GM23338 (cell line): Measurements from ENCODE around the gene WWOX.

ENCODE experiments used
- CREB1 ChIP-seq: fragments of 250-450 bp; sonication (Bioruptor Pico); IDR thresholded peaks from 2 replicates; pipeline ENCODE4 v1.5.0; 2020; ENCODE audit warnings: low read depth, mild to moderate bottlenecking, moderate library complexity
- EZH2 ChIP-seq: fragments of 200-600 bp; sonication (generic); IDR thresholded peaks from one replicate; pipeline ENCODE4 v1.8.0; 2017; ENCODE audit warnings: antibody characterized with exemption, mild to moderate bottlenecking, low read depth; ENCODE audit not compliant: unreplicated experiment
- EZH2phosphoT487 ChIP-seq: fragments of 200-600 bp; sonication (generic); IDR thresholded peaks from one replicate; pipeline ENCODE4 v1.8.1; 2018; ENCODE audit warnings: antibody characterized with exemption; ENCODE audit not compliant: unreplicated experiment
- NANOG ChIP-seq: IDR thresholded peaks from 2 replicates; pipeline ENCODE4 v1.6.1; 2016; ENCODE audit warnings: antibody characterized with exemption, borderline replicate concordance
- POLR2AphosphoS5 ChIP-seq: IDR thresholded peaks from 2 replicates; pipeline ENCODE4 v1.6.1; 2016; ENCODE audit warnings: antibody characterized with exemption, low read depth
- TF ChIP-seq, protein P1 (sequence below), 2 experiments: fragments of 200-600 bp in 1 of 2; sonication (generic) in 1 of 2; conservative IDR thresholded peaks; 2 replicates each; pipeline versions ENCODE4 v1.5.1 to v1.6.1; 2016 to 2017; ENCODE audit warnings: antibody characterized with exemption in 2 of 2, low read depth in 2 of 2, mild to moderate bottlenecking in 2 of 2, moderate library complexity in 1 of 2
- TF ChIP-seq, protein P2 (sequence below): IDR thresholded peaks from one replicate; pipeline ENCODE4 v1.6.1; 2018; ENCODE audit warnings: antibody characterized with exemption; ENCODE audit not compliant: unreplicated experiment
- TF ChIP-seq, protein P3 (sequence below): IDR thresholded peaks from 2 replicates; pipeline ENCODE4 v1.6.1; 2016; ENCODE audit warnings: antibody characterized with exemption

GRCh38 chr16:78624366-78624765, 524.9 kb downstream of the WWOX start:
- TF ChIP-seq, protein P1, sequence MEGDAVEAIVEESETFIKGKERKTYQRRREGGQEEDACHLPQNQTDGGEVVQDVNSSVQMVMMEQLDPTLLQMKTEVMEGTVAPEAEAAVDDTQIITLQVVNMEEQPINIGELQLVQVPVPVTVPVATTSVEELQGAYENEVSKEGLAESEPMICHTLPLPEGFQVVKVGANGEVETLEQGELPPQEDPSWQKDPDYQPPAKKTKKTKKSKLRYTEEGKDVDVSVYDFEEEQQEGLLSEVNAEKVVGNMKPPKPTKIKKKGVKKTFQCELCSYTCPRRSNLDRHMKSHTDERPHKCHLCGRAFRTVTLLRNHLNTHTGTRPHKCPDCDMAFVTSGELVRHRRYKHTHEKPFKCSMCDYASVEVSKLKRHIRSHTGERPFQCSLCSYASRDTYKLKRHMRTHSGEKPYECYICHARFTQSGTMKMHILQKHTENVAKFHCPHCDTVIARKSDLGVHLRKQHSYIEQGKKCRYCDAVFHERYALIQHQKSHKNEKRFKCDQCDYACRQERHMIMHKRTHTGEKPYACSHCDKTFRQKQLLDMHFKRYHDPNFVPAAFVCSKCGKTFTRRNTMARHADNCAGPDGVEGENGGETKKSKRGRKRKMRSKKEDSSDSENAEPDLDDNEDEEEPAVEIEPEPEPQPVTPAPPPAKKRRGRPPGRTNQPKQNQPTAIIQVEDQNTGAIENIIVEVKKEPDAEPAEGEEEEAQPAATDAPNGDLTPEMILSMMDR (conservative IDR thresholded peaks at IDR 0.05; ENCODE audit: low read depth in 2 of 2) = no peak
- TF ChIP-seq POLR2AphosphoS5 (no peak), EZH2 (no peak), NANOG (no peak), EZH2phosphoT487 (no peak), CREB1 (CRISPR knock-in tag) (no peak)
- TF ChIP-seq, protein P2, sequence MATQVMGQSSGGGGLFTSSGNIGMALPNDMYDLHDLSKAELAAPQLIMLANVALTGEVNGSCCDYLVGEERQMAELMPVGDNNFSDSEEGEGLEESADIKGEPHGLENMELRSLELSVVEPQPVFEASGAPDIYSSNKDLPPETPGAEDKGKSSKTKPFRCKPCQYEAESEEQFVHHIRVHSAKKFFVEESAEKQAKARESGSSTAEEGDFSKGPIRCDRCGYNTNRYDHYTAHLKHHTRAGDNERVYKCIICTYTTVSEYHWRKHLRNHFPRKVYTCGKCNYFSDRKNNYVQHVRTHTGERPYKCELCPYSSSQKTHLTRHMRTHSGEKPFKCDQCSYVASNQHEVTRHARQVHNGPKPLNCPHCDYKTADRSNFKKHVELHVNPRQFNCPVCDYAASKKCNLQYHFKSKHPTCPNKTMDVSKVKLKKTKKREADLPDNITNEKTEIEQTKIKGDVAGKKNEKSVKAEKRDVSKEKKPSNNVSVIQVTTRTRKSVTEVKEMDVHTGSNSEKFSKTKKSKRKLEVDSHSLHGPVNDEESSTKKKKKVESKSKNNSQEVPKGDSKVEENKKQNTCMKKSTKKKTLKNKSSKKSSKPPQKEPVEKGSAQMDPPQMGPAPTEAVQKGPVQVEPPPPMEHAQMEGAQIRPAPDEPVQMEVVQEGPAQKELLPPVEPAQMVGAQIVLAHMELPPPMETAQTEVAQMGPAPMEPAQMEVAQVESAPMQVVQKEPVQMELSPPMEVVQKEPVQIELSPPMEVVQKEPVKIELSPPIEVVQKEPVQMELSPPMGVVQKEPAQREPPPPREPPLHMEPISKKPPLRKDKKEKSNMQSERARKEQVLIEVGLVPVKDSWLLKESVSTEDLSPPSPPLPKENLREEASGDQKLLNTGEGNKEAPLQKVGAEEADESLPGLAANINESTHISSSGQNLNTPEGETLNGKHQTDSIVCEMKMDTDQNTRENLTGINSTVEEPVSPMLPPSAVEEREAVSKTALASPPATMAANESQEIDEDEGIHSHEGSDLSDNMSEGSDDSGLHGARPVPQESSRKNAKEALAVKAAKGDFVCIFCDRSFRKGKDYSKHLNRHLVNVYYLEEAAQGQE = no peak
- TF ChIP-seq, protein P3, sequence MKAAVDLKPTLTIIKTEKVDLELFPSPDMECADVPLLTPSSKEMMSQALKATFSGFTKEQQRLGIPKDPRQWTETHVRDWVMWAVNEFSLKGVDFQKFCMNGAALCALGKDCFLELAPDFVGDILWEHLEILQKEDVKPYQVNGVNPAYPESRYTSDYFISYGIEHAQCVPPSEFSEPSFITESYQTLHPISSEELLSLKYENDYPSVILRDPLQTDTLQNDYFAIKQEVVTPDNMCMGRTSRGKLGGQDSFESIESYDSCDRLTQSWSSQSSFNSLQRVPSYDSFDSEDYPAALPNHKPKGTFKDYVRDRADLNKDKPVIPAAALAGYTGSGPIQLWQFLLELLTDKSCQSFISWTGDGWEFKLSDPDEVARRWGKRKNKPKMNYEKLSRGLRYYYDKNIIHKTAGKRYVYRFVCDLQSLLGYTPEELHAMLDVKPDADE = no peak
